GM20431 (cell line): ENCODE measurements around the gene WDFY2.

Source experiments
- in situ Hi-C: fragments of 300-500 bp; cut with MseI, MboI; formaldehyde crosslinking; loops from one replicate; pipeline ENCODE4 v1.15.0; 2020; ENCODE audit warnings: low sequenced_read_pairs; ENCODE audit not compliant: unreplicated experiment

Gene WDFY2

GRCh38 chr13:51599444-51600176 lies 15.3 kb downstream of the WDFY2 start:
- in situ Hi-C loops = no loop called here

DNA sequence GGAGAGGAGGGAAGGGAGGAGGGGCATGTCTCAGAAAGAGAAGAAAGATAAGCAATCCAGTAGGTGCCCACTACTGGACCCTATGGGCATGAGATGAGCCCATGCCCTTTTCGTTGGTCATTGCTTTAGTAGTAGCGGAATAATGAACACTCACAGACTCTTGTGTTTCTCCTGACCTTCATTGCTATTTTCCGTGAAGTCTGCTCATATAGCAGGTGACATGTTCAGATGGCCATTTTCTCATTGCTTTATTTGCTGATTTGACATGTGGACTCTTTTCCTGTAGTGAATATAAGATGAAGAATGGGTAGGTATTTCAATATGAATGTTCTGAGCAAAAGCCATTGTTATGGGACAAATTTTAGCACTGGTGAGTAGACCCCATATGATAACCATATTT lies 16.4 kb downstream of the WDFY2 start:
- in situ Hi-C loops = no loop called here

DNA sequence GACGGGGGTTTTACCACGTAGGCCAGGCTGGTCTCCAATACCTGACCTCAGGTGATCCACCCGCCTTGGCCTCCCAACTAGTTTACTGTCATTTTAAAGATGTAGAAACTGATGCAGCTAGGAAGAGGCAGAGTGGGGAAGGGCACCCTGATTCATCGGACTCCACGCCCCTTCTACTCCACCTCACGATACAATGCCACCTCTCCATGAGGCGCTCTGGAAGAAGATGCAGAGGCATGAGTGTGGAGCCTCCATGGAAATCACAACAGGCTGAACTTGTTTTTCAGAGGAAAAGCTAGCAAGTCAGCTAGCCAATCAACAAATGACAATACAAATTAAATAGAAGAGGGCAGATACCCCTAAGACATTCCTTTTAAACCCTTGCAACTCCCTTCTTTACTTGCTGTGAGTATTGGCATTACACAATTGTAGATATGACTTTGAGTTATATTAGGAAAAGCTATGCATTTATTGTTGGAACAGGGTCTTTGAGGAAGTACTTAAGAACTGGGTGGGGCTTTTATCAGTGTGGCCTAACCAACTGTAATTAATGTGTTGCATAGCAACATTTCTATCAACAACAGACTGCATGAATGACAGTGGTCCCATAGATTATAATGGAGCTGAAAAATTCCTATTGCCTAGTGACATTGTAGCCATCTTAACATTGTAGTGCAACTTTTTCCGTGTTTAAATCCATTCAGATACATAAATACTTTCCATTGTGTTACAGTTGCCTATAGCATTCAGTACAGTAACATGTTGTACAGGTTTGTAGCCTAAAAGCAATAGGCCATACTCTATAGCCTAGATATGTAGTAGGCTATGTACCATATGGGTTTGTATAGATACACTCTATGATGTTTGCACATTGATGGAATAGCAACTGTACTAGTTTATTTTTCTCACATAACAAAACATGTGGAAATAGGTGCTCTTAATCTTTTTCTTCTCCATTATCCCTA lies 17.6 kb downstream of the WDFY2 start:
- in situ Hi-C loops = no loop called here

GRCh38 chr13:51603716-51604115 lies 19.5 kb downstream of the WDFY2 start:
- in situ Hi-C loops = no loop called here

- in situ Hi-C loops = no loop called here
These were observed 21.4 kb downstream of the WDFY2 start for GRCh38 chr13:51605698-51606097.

- in situ Hi-C loops = no loop called here
These were observed 22.9 kb downstream of the WDFY2 start for GRCh38 chr13:51607165-51607564.

DNA sequence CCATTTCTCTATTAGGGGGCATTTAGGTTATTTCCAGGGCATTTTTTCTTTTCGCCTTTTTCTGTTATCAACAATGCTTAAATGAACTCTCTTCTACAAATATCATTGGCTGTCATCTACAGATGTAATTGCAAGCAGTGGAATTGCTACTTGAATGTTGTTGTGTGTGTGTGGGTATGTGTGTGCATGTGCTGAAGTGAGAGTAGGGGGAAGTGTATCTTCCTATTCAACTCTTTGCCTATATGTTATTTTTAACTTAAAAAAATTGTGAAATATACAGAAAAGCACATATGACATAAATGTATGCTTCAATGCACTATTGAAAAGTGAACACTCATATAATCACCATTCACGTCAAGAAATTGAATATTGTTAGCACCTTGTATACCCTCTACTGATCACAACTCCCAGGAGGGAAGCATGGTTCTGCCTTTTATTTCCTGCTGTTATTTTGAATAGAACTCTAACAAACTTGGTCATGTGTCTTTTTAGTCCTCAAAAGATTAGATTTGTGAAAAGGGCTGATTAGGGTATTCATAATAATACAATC lies 24.7 kb downstream of the WDFY2 start:
- in situ Hi-C loops = no loop called here

DNA sequence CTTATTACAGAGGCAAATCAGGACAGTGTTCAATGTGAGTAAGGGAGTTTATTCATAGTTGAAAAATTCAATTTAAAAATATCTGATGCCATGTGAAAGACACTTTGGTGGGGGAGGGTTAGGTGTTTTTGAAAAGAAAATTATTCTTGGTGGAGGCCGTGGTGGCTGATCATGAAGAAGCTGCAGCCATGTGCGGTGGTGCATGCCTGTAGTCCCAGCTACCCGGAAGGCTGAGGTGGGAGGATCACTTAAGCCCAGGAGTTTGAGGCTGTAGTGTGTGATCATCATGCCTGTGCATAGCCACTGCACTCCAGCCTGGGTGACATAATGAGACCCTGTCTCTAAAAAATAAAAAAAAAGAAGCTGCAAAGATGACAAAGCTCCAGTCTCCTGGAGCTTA lies 28.6 kb downstream of the WDFY2 start:
- in situ Hi-C loops = no loop called here

DNA sequence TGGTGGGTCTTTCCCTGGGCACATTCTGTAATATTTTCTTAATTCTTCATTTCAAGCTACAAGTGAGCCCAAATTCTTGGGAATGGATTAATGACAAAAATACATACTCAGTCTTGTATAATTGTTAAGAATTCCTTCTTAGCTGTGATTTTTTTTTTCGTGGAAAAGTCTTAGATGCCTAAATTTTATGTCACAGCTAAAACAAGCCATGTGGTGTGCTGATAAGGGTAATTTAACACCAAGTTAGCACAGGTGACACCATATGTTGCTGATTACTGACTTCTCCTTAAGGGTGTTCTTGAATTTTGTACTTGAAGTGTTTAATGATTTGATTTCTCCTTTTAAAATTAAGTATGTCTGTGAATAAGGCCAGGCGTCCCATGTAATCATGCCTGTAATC lies 29.3 kb downstream of the WDFY2 start:
- in situ Hi-C loops = no loop called here

- in situ Hi-C loops = no loop called here
These were observed 30.1 kb downstream of the WDFY2 start for GRCh38 chr13:51614350-51614786.

GRCh38 chr13:51618626-51619025 lies 34.4 kb downstream of the WDFY2 start:
- in situ Hi-C loops = no loop called here

- in situ Hi-C loops = no loop called here
These were observed 35.4 kb downstream of the WDFY2 start for GRCh38 chr13:51619614-51620013.

- in situ Hi-C loops = no loop called here
These were observed 36.1 kb downstream of the WDFY2 start for GRCh38 chr13:51620165-51620983.

- in situ Hi-C loops = no loop called here
These were observed 37.3 kb downstream of the WDFY2 start for GRCh38 chr13:51621602-51622001.

DNA sequence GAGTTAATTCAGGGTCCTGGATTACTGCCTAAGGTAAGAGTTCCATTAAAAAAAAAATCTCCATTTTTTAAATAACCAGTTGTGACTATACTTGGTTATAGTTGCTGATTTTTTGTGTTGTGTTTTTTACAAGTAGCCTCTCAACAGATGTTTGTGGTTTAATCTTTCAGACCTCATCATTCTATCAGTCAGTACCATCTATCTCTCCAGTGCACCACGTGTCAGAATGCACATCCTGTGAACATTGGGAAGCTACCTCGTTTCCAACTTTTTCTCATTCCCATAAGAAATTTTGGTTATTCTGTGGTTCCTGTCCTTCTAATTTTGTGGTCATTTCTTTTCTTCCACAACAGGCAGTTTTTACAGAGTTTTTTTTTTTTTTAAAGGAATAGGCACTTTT lies 39.2 kb downstream of the WDFY2 start:
- in situ Hi-C loops = no loop called here

GRCh38 chr13:51624207-51624606 lies 39.9 kb downstream of the WDFY2 start:
- in situ Hi-C loops = no loop called here

DNA sequence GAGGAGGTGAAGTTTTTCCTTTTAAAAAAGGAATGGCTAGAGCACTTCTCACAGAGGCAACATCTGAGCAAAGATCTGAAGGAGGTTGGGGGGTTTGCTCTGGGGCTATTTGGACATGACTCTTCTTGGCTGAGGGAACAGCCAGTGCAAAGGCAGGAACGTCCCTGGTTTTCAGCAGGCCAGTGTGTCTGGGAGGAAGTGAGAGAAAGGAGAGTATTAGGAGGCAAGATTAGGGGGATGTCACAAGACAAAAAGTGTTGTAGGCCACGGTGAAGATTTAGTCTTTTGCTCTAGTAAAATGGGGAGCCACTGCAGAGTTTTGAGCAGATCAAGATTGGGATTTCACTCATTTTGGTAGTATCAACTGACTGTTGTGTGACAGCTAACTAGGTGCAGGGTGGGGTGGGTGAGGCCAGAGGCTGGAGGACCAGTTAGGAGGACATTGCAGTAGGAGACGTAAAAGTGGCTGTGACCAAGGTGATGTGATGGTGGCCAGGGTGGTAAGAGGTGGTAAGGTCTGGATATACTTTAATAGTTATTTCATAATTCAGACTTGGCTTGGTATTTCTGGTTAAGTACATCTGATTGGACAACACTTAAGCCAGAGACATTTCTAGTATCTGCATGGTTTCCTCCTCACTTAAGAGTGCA lies 40.6 kb downstream of the WDFY2 start:
- in situ Hi-C loops = no loop called here

DNA sequence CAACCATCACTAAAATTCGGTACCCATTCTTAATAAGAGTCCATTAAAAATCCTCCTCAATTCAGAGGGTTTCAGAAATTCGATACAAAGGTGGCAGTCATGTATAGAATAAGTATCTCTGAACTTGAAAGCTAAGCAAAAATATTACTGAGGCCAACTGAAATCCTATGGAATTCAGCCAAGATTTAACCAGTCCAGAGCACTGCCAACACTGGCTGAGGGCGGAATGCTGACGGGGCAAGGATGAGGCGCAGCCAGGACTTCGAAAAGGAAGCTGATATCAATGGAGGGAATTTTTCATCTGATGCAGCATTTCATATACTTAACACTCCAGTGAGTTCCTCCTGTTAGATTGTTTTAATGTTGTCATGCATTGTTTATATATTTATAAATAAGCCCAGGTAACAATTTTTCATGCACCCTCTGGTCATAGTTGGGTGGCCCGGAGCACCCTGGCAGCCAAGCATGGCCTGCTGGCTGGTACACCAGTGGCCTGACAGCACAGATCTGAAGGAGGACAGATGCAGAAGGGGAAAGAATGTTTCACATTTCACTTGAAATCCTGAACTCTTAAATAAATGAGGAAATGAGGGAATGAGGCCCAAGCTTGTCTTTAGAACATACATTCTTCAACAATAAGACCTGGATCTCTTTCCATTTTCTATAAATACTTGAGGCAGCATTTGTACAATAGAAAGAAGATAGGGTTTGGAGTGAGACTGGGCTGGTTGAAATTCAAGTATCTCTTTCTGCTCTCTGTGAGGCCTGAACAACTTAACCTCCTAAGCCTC lies 41.5 kb downstream of the WDFY2 start:
- in situ Hi-C loops = no loop called here

GRCh38 chr13:51626749-51627148 lies 42.5 kb downstream of the WDFY2 start:
- in situ Hi-C loops = no loop called here
